ENCODE measurements around the gene CEP78.

- TF ChIP-seq CTCF (IDR thresholded peaks at IDR 0.05; ENCODE audit: insufficient read depth, low read depth, low read length) (no peak), EZH2 (IDR thresholded peaks at IDR 0.05; ENCODE audit: insufficient read depth, low read length) (no peak)
Measured at GRCh38 chr9:78304357-78304756, 68.5 kb downstream of the CEP78 start.
